Measurements from ENCODE around the gene AHCTF1.

Gene AHCTF1, protein sequence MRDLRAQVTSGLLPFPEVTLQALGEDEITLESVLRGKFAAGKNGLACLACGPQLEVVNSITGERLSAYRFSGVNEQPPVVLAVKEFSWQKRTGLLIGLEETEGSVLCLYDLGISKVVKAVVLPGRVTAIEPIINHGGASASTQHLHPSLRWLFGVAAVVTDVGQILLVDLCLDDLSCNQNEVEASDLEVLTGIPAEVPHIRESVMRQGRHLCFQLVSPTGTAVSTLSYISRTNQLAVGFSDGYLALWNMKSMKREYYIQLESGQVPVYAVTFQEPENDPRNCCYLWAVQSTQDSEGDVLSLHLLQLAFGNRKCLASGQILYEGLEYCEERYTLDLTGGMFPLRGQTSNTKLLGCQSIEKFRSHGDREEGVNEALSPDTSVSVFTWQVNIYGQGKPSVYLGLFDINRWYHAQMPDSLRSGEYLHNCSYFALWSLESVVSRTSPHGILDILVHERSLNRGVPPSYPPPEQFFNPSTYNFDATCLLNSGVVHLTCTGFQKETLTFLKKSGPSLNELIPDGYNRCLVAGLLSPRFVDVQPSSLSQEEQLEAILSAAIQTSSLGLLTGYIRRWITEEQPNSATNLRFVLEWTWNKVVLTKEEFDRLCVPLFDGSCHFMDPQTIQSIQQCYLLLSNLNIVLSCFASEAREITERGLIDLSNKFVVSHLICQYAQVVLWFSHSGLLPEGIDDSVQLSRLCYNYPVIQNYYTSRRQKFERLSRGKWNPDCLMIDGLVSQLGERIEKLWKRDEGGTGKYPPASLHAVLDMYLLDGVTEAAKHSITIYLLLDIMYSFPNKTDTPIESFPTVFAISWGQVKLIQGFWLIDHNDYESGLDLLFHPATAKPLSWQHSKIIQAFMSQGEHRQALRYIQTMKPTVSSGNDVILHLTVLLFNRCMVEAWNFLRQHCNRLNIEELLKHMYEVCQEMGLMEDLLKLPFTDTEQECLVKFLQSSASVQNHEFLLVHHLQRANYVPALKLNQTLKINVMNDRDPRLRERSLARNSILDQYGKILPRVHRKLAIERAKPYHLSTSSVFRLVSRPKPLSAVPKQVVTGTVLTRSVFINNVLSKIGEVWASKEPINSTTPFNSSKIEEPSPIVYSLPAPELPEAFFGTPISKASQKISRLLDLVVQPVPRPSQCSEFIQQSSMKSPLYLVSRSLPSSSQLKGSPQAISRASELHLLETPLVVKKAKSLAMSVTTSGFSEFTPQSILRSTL (N-terminal part only)

DNA sequence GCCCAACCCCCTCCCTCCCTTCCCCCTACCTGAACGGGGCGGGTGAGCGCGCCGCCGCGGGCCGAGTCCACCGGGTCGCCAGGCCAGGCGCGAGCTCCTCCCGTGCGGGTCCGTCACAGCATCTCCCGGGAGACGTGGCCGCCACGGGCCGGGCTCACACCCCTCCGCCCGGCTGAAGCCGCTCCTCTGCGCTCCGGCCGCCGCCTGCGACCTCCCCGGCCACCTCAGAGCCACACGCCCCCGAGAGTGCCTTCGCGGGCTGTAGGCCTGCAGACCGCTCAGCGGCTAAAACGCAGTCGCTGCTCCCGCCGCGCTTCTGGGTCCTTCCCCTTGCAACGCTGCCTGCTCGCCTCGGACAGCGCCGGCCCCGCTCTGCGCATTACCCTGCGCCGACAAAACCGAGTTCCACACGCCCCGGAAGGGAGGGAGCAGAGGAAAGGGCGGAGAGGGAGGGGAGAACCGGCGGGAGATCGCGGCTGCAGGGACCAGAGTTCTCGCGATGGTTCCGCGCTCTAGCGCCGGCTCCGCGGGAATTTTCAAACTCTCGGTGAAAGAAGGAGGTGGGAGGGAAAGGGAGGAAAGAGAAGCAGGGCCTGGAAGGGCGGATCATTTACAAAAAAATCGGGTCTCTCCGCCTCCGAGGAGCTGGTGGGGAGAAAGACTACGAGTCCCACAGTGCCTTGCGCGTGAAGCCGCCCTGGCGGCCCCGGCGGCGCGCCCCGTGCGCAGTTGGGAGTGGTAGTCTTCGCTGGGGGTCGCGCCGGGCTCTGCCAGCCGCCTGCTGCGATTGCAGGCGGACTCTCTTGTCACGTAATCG lies at the start of gene AHCTF1:
Gene AHCTF1, minus strand, starts transcription at position 400 of the 817 bp plus-strand sequence. CDS start 13,578 bp downstream, outside the sequence.
- DNase-seq (ENCODE audit: low spot score) (peak; percentile 93), FAIRE-seq (peak; percentile 87)

DNA sequence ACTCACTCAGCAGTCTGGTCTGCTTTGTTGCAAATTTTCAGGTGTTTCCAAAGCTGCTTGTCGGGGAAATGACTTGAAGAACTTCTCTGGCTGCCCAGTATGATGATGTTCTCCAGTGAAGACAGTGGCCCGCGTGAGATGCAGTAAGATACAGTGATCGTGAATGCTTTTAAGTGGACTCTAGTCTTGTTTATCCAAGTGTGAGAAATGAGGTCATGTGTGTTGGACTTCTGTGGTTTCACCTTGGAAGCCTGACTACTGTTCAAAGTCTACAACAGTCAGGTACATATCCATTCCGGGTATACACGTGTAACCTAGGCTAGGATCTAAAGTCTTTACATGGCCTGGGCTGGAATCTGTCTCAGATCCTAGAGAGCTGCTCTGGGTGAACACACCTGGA lies 47.0 kb upstream of the AHCTF1 start:
- DNase-seq (ENCODE audit: low spot score) (no peak), FAIRE-seq (no peak)

DNA sequence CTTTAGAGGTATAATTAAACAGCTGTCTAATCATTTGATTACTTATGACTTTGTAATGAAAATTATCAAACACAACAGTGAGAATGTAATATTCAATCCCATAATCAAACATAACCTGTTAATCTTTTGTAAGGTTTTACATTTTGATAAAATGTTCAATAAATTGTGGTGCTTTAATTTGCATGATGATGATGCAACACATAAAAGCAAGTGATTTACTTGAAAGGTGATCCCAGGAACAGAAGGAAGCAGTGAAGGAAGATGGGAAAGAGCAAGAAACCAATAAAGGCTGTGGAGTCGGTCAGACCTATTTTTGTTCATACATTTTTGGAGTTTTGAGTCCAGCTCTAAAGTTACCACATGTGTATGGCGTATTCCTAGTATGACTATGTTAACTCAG lies 46.5 kb upstream of the AHCTF1 start:
- FAIRE-seq, result no peak
- no peak for DNase-seq (ENCODE audit: low spot score)

DNA sequence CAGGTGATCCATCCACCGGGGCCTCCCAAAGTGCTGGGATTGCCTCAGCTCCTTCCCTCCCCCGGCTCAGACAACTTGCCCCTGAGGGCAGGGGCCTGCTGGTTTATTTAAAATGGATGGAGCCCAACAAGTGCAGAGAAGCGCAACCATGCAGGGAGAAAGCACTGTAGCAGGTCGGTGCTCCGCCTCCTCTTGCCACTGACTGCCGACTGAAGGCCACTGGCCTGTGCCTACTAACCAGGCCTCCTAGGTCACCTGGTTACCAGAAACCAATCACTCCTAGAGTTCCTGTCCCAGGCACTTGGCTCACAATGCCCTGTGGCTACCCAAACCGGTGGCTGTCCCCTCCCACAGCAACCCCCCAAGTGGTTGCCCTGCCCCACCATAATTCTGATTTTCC lies 40.2 kb upstream of the AHCTF1 start:
- FAIRE-seq (no peak), DNase-seq (ENCODE audit: low spot score) (no peak)

DNA sequence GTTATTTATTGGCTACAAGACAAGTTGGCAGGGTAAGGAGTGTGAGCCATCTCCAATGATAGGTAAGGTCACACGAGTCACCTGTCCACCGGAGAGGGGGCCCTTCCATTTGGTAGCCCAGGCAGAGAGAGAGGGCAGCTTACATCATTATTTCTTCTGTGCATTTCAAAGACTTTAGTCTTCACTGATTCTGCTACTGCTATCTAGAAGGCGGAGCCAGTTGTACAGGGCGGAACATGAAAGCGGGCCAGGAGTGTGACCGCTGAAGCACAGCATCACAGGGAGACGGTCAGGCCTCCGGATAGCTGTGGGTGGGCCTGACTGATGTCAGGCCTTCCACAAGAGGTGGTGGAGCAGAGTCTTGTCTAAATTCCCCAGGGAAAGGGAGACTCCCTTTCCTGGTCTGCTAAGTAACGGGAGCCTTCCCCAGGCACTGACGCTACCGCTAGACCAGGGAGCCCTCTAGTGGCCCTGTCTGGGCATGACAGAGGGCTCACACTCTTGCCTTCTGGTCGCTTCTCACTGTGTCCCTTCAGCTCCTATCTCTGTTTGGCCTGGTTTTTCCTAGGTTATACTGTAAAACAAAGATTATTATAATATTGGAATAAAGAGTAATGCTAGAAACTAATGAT lies 39.5 kb upstream of the AHCTF1 start:
- DNase-seq (ENCODE audit: low spot score) (no peak), FAIRE-seq (no peak)

DNA sequence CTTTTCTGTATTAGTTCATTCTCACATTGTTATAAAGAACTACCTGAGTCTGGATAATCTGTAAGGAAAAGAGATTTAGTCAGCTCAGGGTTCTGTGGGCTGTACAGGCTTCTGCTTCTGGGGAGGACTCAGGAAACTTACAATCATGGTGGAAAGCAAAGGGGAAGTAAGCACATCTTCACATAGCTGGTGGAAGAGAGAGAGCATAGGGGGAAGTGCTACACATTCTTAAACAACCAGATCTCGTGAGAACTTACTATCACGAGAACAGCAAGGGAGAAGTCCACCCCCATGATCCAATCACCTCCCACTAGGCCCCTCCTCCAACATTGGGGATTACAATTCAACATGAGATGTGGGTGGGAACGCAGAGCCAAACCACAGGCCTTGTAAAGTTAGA lies 37.9 kb upstream of the AHCTF1 start:
- DNase-seq (ENCODE audit: low spot score) (no peak), FAIRE-seq (no peak)

DNA sequence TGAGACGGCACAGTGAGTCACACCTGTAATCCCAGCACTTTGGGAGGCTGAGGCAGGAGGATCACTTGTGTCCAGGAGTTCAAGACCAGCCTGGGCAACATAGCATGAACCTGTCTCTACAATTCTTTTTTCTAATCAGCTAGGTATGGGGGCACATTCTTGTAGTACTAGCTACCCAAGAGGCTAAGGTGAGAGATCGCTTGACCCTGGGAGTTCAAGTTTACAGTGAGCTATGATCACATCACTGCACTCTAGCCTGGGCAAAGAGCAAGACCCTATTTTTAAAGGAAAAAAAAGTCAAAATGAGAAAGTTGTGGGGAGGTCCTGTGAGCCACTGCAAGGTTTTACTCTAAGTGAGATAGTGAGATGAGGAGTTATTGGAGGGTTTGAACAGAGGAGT lies 34.8 kb upstream of the AHCTF1 start:
- DNase-seq (ENCODE audit: low spot score) (no peak), FAIRE-seq (no peak)

DNA sequence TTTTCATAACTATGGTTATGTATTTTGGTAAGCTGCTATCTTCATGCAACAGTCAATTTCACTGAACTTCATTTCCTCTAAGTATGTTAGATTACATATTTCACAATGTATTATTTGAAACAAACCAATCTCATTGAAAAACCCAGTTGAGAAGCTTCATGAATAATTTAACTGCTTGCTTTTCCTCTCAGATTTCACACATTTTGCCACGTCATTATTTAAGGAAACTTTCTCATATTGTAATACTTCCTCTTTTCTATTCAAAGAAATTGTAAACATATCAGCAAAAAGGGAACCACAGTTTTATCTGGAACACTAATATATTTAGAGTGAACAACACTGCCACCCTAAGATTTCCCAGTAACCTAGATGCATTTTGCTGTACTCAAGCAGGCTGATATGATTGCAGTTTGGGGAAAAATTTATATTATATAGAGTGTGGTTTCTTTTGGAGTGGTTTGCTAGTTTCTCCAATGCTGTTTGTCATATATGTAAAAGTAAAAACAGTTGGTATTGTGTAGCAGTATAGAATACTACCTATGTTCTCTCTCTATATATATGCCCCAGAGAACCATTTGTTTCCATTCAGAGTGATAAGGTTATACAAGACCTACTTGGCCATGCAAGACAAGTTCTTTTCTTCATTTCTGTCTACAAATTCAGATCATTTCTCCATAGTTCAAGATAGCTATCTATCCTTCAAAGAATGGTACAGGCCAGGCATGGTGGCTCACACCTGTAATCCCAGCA lies 28.4 kb upstream of the AHCTF1 start:
- FAIRE-seq (no peak), DNase-seq (ENCODE audit: low spot score) (no peak)

DNA sequence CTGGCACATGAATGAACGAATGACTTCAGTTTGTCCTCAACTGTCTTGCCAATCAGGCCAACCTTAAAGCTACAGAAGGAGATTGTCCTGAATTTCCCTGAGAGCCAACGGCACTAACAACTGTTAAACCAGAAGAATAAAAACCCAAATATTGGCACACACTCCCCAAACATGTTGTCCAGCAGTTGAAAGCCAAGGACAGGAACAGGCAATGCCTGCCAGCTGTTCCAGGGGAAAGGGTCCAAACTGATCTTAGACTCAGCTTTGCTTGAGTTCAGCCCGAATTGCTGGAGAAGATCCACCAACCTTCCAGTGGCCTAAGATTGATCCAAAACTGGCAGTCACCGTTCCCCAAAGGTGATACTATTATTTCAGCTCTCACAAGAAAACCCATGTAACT lies 22.4 kb upstream of the AHCTF1 start:
- no peak for DNase-seq (ENCODE audit: low spot score)

DNA sequence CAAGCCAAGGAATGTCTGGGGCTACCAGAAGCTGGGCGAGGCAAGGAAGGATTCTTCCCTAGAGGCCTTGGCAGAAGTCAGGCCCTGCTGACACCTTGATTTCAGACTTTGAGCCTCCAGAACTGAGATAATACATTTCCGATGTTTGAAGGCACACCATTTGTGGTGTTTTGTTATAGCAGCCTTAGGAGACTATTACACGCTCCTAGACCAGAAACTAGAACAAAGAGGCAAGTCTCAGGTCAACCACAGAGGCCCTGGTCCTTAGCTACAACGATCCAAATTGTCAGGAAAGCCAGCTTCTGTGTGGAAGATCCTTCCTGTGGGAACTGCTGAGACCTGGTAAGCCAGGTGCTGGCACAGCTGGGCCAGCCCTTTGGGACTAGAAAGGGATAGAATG lies 19.7 kb upstream of the AHCTF1 start:
- DNase-seq (ENCODE audit: low spot score) (no peak), FAIRE-seq (no peak)

More for the DNA sequence above, 22.4 kb upstream of the AHCTF1 start:
- no peak for FAIRE-seq

DNA sequence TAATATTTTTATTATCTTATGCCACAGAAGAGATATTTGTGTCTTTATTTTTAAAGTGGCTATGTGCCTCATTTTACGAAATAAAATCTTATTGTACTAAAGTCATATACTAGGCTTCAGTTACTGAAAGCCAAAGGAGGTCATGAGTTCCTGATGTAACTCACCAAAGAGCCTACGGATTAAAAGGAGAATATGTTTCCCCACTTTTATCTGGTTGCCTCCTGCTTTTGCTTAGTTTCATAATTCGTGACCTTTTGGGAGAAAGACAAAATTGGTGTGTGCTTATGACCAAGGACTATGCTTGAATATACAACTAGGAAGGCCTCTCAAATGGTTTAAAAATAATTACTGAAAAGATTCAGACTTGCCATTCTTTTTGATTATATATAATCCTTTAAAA lies 18.2 kb upstream of the AHCTF1 start:
- DNase-seq (ENCODE audit: low spot score) (no peak), FAIRE-seq (no peak)

DNA sequence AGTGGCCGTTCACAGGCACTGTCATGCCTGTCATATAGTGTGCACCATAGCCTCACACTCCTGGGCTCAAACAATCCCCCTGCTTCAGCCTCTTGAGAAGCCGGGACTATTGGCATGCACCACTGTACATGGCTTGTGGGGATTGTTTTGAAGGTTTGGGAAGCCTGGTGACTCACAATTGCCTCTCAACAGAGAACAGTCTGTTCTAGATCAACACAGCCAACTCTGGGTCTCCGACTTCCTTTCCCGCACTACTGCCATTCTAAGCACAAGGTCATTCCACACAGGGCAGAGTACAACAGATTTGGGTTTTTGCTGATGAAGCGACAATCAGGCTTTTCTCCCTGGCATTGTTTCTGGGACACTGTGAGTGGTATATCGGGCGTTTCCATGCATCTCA lies 15.5 kb upstream of the AHCTF1 start:
- no peak for DNase-seq (ENCODE audit: low spot score)
- no peak for FAIRE-seq

DNA sequence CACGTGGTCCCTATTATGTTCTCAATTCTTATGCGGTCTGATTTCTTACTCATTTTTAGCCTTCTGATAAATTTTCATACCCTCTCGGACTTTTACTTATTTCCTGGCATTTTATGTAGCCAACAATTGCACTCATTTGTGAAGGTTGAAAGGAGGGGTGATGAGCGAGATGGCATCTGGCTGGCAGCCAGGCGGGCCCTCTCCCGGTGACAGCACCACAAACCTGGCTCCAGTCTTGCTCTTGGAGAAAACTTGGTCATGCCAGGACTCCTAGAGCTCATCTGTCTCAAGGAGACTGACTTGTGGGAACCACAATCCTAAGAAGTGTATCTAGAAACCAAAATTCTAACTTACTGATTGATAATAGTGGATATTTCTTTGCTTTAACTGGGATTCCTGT lies 14.6 kb upstream of the AHCTF1 start:
- DNase-seq (ENCODE audit: low spot score), result no peak
- FAIRE-seq, result no peak

DNA sequence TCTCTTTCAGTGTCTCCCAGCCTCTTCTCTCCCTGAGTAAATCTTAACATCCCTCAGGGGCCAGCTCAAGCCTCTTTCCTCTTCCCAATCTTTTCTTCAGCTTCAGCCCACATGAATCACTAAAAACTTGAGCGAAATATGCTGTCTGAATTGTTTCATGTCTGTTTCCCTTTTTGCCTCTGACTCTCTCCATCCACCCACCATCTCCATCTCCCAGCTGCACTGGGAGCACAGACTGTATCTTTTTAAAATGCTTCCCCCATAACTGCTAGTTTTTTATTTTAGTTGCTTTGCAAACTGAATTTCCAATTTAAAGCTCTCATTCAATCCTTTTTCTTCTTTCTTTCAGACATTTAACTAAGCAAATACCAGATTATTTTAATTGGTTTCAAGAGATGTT lies 3.0 kb upstream of the AHCTF1 start:
- DNase-seq (ENCODE audit: low spot score), result no peak
- no peak for FAIRE-seq

DNA sequence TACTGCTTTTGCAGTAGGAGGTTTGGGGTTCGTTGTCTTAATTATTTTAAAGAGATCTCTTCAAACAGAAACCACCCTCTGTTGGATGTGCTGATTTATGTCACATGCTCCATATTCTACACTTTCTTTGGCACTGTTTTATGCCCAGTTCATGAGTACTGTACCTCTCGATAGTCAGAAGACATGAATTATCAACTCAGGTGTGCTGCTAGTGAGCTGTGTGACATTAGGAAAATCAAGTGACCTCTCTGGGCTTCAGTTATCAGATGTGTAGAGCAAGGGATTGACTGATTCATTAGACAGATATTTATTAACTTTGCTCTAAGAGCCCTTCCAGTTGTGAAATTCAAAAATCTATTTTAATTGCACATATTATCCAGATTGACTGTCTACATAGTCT lies 2.1 kb upstream of the AHCTF1 start:
- no peak for FAIRE-seq
- DNase-seq (ENCODE audit: low spot score), result no peak

DNA sequence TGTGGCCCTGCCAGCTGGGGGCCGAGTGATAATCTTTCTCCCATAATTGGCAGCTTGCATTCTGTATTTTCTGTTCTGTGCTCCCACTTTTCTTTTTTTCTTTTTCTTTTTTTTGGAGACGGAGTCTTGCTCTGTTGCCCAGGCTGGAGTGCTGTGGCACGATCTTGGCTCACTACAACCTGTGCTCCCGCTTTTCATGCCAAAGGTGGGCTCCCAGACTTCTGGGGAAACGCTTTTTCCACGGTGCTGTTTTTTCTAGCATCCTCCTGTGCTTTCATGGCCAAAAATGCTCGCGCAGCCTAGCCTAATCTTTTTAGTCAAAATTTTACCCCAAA lies 585 bp upstream of the AHCTF1 start:
- FAIRE-seq, result no peak
- DNase-seq (ENCODE audit: low spot score), result no peak

DNA sequence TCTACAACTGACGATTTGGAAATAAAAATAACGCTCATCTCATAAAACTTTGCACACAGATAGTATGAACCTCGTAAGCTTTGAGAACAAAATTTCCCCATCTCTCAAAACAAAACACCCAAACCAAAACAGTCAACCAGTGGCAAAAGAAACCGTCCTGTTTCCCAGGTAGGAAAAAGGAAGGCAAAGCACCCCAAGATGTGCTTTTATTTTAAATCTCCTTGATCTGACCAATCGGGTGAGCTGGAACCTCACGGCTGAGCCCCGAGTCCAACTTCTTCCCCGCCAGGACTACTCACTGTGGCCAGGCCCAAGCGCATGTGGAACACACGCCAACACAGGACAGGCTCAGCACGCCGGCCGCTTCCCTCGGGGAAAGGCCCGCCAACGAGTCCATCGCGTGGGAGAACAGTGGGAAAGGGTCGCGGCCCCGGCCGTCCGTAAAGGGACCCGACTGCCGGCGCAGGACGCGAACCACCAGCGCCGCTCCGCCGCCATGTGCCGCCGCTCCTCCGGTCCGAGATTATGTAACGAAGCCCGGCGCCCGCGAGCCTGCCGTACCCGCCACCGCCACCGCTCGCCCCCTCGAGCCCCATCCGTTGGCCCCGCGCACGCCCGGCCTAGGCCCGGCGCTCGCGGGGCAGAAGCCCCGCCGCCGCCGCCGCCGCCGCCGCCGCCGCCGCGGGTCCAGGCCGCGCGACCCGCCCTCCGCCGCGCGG lies 759 bp downstream of the AHCTF1 start:
- peak; percentile 33 for DNase-seq (ENCODE audit: low spot score)
- no peak for FAIRE-seq

DNA sequence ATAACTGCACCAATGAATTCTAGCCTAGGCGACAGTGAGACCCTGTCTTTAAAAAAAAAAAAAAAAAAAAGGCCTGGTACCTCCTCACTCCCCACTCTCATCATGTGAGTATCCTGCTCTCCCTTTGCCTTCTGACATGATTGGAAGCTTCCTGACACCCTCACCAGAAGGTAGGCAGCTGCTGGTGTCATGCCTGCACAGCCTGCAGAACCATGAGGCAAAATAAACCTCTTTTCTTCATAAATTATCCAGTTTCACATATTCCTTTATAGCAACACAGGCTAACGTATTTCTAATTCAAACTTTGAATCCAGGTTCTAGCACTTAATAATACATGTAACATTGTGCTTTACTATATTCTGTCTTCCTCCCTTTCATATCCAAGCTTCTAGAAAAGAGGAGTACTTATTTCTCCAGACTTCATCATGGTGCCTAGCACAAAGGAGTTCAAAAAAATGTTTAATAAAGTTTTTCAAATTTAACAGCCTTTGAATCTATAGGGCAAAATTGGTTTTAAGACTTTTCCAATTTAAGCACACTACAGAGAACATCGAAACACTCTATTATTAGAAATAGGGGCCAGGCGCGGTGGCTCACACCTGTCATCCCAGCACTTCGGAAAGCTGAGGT lies 5.6 kb downstream of the AHCTF1 start:
- DNase-seq (ENCODE audit: low spot score), result no peak

DNA sequence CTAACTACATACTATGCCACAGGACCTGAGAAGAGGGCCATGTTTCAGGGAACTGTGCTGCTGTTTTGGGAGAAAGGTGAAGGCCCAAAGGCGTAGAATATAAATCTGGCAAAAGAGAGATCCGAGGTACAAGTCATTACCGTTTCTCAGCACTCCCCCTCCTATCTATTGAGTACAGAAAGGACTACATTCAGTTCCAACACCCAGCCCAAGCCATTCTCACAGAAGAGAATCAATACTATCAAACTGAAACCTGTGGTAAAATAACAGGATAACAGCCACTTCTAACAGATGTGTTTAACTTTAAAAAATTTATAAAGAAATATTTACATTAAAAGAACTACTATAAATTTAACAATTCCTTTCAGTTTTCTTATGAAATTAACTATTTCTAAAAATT lies 7.8 kb downstream of the AHCTF1 start:
- FAIRE-seq, result no peak

More for the DNA sequence above, 5.6 kb downstream of the AHCTF1 start:
- no peak for FAIRE-seq

More for the DNA sequence above, 7.8 kb downstream of the AHCTF1 start:
- DNase-seq (ENCODE audit: low spot score), result no peak
